Activated CD4-positive, alpha-beta T cell treated with anti-CD3 and anti-CD28 coated beads, Interleukin-2, amount 50 U/mL, for 4 hours (primary cell): ENCODE measurements around the gene OPN1MW3.
"Not testable (repeated sequence)": the region's sequence is repeated elsewhere in the genome, so short reads cannot be mapped to it uniquely, and the experiment has no call there.

Experiments
- DNase-seq, 2 experiments: peaks; one replicate each; pipeline ENCODE4 v3.0.0-alpha.2; 2020

The OPN1MW3 gene

DNA sequence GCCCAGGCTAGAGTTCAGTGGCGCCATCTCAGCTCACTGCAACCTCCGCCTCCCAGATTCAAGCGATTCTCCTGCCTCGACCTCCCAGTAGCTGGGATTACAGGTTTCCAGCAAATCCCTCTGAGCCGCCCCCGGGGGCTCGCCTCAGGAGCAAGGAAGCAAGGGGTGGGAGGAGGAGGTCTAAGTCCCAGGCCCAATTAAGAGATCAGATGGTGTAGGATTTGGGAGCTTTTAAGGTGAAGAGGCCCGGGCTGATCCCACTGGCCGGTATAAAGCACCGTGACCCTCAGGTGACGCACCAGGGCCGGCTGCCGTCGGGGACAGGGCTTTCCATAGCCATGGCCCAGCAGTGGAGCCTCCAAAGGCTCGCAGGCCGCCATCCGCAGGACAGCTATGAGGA lies at the start of gene OPN1MW3:
Gene OPN1MW3 (plus strand): TSS at position 301 of the 400 bp plus-strand sequence. CDS start 38 bp downstream, at position 339.
- DNase-seq: not testable (repeated sequence)

DNA sequence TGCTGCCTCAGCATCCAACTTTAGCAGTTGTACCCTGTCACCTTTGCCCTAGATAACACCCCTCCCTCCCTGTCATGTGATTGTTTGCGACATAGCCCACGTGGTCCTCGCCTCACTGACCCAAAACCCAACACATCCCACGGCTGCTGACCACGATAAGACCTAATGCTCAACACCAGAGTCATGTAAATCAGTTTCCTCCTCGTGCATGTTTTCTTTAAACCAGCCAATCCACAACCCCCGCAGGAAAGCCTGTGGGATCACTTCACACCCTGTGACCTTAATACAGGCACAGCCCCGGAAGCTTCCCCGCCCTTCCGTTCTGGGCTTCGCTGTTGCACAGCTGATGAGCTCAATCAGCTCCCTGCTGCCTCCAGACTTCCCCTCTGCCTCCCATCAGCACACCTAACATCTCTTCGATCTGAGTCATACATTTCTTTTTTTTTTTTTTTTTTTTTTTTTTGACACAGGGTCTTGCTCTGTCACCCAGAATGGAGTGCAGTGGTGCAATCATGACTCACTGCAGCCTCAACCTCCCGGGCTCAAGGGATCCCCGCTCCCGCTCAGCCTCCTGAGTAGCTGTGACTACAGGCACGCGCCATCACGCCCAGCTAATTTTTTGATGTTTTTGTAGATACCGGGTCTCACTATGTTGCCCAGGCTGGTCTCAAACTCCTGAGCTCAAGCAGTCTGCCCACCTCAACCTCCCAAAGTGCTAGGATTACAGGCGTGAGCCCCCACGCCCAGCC lies 47.5 kb upstream of the OPN1MW3 start:
- not testable (repeated sequence) for DNase-seq

DNA sequence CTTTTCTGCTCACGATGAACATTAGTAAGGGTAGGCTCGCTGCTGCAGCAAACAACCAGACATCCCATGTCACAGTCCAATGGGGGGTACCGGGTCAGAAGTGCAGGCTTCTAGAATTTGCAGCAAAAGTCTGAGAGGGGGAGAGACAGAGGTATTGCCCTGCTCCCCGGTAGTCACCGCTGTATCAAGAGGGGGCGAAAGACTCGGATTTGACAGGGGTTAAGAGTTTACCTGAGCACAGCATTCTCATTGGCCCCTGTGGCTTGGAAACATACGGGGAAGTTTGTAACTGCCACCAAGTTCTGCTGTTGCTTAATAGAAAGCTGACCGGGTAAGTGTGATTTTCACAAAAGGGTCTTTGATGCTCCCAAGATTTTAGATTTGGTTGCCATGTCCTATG lies 46.3 kb upstream of the OPN1MW3 start:
- DNase-seq: not testable (repeated sequence)

DNA sequence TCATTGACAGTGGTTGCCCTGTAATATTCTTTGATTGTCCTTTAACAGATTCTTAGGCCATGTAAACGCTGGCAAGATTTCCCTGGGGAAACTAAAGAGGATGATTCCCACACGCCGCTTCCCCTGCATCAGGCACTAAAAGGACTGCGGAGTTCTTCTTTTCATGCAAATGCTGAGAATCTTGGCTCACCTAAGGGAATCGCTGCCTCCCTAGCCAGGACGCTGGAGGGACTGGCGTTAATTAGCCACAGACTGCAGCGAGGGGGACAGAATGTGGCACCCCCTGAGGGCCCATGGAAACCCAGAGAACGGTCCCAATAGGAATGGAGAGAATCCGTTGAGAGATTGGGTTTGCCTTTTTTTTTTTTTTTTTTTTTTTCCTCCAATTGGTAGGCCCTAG lies 45.9 kb upstream of the OPN1MW3 start:
- not testable (repeated sequence) for DNase-seq

DNA sequence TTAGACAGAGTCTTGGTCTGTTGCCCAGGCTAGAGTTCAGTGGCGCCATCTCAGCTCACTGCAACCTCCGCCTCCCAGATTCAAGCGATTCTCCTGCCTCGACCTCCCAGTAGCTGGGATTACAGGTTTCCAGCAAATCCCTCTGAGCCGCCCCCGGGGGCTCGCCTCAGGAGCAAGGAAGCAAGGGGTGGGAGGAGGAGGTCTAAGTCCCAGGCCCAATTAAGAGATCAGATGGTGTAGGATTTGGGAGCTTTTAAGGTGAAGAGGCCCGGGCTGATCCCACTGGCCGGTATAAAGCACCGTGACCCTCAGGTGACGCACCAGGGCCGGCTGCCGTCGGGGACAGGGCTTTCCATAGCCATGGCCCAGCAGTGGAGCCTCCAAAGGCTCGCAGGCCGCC lies 37.9 kb upstream of the OPN1MW3 start, which contains the start of gene OPN1MW2:
Gene OPN1MW2 (plus strand): TSS at position 301 of the 400 bp plus-strand sequence. CDS start 60 bp downstream, at position 361.
- DNase-seq: not testable (repeated sequence)

DNA sequence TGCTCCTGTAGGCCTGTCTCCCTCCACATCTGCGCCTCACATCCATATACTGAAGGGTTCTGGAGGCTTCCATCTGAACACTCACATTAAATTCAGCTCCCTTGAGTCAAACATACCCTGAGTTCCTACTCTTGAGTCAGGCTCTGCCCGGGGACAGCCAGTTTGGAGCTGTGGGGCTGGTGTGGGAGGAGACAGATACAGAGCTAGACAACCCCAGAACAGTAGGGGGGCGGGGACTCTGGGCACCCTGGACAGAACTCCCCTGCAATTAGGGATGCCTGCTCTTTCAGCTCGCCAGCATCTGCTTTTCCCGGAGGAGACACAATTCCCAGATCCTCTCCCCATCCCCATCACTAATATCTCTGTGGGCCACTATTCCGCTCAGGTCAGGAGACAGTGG lies 32.1 kb upstream of the OPN1MW3 start:
- DNase-seq: not testable (repeated sequence)

DNA sequence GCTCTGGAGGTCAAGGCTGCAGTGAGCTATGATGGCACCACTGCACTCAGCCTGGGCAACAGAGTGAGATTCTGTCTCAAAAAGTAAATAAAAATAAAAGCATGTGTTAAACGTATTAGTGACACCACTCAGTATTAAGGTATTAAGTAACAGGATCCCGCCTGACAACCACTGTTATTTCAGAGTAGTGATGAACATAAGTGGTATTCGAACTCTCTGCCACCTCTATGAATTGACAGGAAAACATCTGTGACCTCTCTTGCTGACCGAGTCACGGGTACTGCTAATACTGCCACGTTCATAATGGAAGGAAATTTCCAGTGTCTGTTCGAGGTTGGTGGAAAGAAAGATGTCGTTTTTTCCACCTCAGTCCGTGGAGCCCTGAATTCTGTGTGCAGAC lies 30.7 kb upstream of the OPN1MW3 start:
- DNase-seq: not testable (repeated sequence)

DNA sequence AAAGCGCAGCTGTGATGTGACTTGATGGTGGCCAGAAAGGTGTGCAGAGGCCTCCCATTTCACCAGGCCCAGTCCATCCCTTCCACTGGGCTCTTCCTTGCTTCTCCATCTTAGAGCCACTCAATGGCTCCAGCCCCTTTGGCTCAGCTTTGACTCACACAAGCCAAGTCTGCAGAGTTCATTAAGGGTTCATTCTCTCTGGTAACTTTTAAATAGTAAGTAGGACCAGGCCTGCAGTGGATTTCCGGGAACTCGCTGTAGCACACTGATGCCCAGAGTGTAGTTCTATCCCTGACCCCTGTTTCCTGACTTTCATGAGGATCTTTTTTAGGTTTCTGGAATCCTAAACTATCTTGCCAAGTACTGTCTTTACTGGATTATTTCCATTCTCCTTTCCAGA lies 25.9 kb upstream of the OPN1MW3 start:
- DNase-seq: not testable (repeated sequence)

DNA sequence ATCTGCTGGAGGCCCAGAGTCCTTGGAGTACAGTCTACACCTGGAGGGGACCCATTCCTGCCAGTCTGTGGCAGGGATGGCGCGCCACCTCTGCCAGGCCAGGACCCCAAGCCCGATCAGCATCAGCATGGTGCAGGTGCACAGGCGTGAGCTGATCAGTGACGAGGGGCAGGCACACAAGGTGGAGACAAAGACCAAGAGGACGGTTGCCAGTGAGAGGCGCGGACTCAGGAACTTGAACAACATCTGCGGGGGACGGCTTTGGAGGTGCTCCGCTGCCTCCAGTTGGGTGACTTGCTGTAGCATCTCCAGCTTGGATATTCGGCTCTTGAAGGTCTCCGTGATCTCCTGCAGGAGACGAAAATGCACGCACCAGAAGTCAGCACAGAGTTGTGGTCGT lies 23.8 kb upstream of the OPN1MW3 start:
- DNase-seq: not testable (repeated sequence)

DNA sequence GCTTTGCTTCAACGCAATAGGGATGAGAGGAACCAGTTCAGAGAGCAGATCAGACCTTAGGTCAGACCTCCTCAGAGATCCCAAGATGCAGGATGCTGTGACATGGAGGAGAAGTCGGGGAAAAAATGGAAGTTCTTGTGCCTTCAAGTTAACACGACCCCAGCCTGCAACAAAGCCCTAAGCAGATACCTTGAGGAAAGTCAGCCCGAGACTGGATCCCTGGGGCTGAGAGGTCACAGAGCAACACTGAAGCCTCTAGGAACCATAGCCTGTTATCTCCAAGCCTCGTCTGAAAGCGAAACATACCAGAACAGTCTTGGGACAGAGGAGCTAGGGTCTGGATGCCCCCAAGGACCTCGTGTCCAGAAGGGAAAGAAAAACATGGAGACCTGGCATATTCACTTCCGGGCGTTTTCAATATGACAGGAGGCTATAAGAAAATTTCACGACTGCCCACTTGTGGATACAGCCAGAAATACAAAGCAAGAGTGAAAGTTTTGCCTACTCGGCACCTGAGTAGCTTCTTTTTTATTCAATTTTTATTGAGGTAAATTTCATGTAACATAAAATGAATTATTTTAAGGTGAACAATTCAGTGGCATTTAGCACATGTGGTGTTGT lies 18.3 kb upstream of the OPN1MW3 start:
- DNase-seq: not testable (repeated sequence)

DNA sequence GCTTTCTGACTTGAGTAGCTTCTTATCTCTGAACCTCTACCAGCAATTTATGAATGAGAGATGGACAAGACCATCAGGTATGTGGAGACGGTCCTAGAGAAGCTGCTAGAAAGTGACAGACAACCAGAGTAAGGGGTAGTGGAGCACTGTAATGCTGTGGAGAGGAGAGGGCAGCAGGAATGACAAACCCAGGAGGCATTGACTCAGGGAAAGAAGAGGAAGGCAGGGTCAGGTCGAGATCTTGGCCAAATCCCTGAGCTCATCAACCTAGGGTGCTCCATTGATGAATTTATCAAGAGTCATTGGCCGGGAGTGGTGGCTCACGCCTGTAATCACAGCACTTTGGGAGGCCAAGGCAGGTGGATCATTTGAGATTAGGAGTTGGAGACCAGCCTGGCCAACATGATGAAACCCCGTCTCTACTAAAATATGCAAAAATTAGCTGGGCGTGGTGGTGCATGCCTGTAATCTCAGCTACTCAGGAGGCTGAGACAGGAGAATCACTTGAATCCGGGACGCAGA lies 17.3 kb upstream of the OPN1MW3 start:
- DNase-seq: not testable (repeated sequence)

DNA sequence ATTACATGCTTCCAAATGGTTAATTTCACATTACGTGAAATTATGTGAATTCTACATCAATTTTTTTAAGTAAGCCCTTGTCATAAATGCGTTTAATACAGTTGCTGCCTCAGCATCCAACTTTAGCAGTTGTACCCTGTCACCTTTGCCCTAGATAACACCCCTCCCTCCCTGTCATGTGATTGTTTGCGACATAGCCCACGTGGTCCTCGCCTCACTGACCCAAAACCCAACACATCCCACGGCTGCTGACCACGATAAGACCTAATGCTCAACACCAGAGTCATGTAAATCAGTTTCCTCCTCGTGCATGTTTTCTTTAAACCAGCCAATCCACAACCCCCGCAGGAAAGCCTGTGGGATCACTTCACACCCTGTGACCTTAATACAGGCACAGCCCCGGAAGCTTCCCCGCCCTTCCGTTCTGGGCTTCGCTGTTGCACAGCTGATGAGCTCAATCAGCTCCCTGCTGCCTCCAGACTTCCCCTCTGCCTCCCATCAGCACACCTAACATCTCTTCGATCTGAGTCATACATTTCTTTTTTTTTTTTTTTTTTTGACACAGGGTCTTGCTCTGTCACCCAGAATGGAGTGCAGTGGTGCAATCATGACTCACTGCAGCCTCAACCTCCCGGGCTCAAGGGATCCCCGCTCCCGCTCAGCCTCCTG lies 9.9 kb upstream of the OPN1MW3 start:
- not testable (repeated sequence) for DNase-seq

DNA sequence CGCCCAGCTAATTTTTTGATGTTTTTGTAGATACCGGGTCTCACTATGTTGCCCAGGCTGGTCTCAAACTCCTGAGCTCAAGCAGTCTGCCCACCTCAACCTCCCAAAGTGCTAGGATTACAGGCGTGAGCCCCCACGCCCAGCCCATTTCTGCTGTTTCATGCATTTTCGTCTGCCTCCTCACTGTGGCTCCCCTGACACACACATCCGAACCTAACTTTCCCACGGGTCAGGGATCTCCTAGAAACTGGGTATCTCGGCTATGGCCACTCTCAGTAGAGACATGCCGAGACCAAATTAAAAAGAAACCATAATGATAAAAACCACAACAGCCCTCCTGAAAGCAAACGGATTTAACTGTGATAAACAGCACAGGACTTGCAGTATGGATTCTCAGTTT lies 9.3 kb upstream of the OPN1MW3 start:
- DNase-seq: not testable (repeated sequence)

DNA sequence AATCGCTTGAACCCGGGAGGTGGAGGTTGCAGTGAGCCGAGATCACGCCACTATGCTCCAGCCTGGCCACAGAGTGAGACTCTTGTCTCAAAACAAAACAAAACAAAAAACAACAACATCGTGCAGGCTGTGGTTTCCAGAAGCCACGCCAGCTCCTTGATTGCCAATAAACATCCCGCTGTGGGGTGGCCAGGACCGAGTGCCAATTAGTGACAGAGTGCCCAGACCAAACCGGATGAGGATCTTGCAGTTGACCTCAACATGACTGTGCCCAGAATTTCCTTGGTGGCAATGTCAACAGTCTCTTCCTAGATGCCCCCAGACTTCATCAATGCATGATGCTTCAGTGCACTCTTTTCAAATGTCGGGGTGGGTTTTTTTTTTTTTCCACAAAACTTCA lies 1.3 kb downstream of the OPN1MW3 start:
- not testable (repeated sequence) for DNase-seq

DNA sequence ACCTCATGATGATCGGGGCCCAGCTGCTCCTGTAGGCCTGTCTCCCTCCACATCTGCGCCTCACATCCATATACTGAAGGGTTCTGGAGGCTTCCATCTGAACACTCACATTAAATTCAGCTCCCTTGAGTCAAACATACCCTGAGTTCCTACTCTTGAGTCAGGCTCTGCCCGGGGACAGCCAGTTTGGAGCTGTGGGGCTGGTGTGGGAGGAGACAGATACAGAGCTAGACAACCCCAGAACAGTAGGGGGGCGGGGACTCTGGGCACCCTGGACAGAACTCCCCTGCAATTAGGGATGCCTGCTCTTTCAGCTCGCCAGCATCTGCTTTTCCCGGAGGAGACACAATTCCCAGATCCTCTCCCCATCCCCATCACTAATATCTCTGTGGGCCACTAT lies 5.7 kb downstream of the OPN1MW3 start:
- not testable (repeated sequence) for DNase-seq

DNA sequence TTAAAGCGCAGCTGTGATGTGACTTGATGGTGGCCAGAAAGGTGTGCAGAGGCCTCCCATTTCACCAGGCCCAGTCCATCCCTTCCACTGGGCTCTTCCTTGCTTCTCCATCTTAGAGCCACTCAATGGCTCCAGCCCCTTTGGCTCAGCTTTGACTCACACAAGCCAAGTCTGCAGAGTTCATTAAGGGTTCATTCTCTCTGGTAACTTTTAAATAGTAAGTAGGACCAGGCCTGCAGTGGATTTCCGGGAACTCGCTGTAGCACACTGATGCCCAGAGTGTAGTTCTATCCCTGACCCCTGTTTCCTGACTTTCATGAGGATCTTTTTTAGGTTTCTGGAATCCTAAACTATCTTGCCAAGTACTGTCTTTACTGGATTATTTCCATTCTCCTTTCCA lies 11.9 kb downstream of the OPN1MW3 start:
- not testable (repeated sequence) for DNase-seq

DNA sequence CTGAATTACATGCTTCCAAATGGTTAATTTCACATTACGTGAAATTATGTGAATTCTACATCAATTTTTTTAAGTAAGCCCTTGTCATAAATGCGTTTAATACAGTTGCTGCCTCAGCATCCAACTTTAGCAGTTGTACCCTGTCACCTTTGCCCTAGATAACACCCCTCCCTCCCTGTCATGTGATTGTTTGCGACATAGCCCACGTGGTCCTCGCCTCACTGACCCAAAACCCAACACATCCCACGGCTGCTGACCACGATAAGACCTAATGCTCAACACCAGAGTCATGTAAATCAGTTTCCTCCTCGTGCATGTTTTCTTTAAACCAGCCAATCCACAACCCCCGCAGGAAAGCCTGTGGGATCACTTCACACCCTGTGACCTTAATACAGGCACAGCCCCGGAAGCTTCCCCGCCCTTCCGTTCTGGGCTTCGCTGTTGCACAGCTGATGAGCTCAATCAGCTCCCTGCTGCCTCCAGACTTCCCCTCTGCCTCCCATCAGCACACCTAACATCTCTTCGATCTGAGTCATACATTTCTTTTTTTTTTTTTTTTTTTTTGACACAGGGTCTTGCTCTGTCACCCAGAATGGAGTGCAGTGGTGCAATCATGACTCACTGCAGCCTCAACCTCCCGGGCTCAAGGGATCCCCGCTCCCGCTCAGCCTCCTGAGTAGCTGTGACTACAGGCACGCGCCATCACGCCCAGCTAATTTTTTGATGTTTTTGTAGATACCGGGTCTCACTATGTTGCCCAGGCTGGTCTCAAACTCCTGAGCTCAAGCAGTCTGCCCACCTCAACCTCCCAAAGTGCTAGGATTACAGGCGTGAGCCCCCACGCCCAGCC lies 27.3 kb downstream of the OPN1MW3 start:
- DNase-seq: not testable (repeated sequence)

DNA sequence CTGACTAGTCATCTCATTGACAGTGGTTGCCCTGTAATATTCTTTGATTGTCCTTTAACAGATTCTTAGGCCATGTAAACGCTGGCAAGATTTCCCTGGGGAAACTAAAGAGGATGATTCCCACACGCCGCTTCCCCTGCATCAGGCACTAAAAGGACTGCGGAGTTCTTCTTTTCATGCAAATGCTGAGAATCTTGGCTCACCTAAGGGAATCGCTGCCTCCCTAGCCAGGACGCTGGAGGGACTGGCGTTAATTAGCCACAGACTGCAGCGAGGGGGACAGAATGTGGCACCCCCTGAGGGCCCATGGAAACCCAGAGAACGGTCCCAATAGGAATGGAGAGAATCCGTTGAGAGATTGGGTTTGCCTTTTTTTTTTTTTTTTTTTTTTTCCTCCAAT lies 29.0 kb downstream of the OPN1MW3 start:
- DNase-seq: not testable (repeated sequence)

DNA sequence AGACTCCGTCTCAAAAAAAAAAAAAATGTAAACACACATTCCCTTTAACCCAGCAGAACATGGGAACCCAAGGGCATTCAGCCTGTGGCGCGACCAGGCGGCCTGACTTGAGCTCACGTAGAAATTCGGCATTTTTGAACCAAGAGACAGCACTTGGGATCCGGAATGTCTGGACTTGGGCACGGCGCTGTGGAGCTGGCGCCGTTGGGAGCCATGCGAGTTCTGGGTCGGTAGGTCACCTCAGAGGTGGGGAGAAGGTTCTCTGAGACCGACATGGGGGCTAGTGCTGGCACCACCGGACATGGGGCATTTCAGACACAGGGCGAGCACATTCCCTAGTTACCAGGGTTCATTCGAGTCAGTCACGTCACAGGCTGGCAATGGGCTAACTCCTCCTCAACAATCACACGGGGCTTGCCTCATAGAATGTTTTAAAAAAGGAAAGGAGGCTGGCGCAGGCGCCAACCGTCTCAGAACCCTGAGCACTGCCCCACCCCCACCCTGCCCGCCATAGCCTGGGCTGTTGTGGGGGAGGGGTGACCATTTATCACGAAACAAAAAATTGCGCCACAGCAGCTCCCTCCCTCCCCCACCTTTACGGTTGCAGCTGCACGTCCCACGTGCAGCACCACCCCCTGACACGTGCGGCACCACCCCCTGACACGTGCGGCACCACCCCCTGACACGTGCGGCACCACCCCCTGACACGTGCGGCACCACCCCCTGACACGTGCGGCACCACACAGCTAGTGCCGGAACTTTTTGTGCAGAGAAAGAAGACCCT lies 37.6 kb downstream of the OPN1MW3 start, which contains the start of gene TEX28:
Gene TEX28 (minus strand): TSS at position 334 of the 784 bp plus-strand sequence. CDS start 3,007 bp downstream, outside the sequence.
- no peak for DNase-seq

DNA sequence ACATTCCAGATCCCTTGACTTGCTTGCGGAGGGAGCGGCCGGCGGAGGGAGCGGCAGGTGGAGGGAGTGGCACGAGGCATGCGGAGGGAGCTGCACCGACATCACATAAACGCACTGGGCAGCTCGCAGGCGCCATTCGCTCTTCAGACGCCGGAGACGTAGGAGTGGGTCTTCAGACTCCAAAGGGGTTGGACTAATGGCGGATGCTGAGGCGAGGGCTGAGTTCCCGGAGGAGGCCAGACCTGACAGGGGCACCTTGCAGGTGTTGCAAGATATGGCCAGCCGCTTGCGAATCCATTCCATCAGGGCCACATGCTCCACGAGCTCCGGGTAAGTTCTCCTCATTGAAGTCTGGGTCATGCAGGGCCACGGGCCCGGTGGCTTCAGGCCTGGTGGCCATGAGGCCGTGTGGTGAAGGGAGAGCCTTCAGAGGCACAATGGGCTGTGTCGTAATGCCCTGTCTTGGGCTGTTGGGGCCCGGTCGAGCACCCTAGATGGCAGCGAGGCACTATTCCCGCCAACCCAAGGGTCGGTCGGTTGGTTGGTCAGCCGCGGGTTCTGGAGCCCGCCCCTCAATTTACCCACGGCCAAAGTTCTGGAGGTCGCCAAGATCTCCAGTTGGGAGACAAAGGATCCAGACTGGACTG lies 38.4 kb downstream of the OPN1MW3 start, which contains the start of gene TKTL1:
Gene TKTL1 (plus strand): TSS at position 132 of the 647 bp plus-strand sequence. CDS start 65 bp downstream, at position 197.
- DNase-seq: no peak

DNA sequence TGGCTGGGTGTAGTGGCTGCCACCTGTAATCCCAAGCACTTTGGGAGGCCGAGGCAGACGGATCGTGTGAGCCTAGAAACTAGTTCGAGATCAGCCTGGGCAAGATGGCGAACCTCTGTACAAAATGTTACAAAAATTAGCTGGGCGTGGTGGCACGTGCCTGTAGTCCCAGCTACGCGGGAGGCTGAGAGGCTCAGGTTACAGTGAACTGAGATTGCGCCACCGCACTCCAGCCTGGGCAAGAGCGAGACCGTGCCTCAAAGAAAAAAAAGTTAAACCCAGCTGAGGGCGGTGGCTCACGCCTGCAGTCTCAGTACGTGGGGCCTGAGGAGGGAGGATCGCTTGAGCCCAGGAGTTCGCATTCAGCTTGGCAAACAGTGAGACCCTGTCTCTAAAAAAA lies 39.3 kb downstream of the OPN1MW3 start:
- no peak for DNase-seq
